AG09309 (cell line): ENCODE data around the gene ATP6AP2.
"Not testable (repeated sequence)": the region's sequence is repeated elsewhere in the genome, so short reads cannot be mapped to it uniquely, and the experiment has no call there.

ENCODE experiments used
- DNase-seq: peaks from one replicate; pipeline ENCODE4 v3.0.0-alpha.2; 2010; ENCODE audit warnings: low read depth
- H3K4me3 ChIP-seq: 2 replicates; pipeline ENCODE4 v1.5.1; 2011; ENCODE audit warnings: mild to moderate bottlenecking, low read depth, low read length, moderate library complexity; ENCODE audit not compliant: control insufficient read depth
- TF ChIP-seq, protein P1 (sequence below): IDR thresholded peaks from 2 replicates; pipeline ENCODE4 v1.5.1; 2011; ENCODE audit warnings: mild to moderate bottlenecking, low read depth, low read length, inconsistent platforms; ENCODE audit not compliant: insufficient read depth, control insufficient read depth; ENCODE audit errors: missing control alignments

The ATP6AP2 gene

DNA sequence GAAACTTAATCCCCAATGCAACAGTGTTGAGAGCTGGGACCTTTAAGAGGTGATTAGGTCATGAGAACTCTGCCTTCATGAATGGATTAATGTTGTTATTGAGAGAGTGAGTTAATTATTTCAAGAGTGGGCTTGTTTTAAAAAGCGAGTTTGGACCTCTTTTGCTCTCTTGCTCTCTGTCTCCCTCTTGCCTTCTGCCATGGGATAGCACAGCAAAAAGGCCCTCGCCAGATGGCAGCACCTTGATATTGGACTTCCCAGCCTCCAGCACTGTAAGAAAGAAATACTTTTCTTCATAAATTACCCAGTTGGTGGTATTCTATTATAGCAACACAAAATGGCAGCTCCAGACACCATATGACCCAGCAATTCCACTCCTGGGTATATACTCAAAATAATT, 7.0 kb upstream of the ATP6AP2 start:
- TF ChIP-seq, protein P1, sequence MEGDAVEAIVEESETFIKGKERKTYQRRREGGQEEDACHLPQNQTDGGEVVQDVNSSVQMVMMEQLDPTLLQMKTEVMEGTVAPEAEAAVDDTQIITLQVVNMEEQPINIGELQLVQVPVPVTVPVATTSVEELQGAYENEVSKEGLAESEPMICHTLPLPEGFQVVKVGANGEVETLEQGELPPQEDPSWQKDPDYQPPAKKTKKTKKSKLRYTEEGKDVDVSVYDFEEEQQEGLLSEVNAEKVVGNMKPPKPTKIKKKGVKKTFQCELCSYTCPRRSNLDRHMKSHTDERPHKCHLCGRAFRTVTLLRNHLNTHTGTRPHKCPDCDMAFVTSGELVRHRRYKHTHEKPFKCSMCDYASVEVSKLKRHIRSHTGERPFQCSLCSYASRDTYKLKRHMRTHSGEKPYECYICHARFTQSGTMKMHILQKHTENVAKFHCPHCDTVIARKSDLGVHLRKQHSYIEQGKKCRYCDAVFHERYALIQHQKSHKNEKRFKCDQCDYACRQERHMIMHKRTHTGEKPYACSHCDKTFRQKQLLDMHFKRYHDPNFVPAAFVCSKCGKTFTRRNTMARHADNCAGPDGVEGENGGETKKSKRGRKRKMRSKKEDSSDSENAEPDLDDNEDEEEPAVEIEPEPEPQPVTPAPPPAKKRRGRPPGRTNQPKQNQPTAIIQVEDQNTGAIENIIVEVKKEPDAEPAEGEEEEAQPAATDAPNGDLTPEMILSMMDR, result peak; percentile 70
- no peak for DNase-seq
- H3K4me3 ChIP-seq, result no peak overlapping the region

DNA sequence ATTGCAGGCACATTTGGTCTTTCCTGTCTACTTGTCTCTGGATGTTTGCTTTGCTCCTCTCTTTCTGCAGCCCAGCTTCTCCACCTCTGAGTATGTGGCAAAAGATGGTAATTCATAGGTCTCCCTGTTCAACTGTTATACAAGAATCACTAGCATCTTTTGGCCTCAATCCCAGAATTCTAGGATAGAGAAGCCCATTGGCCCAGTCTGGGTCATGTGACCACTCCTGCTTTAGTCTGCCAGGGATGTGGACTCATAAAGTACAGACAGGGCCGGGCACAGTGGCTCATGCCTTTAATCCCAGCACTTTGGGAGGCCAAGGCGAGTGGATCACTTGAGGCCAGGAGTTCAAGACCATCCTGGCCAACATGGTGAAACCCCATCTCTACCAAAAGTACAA, 5.4 kb upstream of the ATP6AP2 start:
- DNase-seq, H3K4me3 ChIP-seq: not testable (repeated sequence)

DNA sequence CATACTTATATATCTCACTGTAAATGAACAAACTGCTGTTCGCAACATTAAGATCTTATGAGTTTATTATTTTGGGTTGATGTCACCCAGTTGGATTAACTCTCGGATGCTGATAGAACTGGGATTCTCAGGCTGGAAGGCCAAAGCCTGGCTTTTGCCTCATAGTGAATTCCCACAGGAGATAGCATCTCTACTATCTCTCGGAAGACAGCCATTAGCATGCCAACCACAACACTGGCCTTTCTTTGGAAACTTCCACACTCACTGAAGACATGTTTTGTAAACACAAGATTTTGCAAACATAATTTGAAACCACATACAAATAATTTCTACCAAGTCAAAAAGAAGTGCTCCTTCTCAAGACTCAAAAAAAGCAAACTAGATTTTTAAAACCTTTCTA, 4.5 kb upstream of the ATP6AP2 start:
- TF ChIP-seq, protein P1, result no peak
- no peak for DNase-seq
- no peak overlapping the region for H3K4me3 ChIP-seq

DNA sequence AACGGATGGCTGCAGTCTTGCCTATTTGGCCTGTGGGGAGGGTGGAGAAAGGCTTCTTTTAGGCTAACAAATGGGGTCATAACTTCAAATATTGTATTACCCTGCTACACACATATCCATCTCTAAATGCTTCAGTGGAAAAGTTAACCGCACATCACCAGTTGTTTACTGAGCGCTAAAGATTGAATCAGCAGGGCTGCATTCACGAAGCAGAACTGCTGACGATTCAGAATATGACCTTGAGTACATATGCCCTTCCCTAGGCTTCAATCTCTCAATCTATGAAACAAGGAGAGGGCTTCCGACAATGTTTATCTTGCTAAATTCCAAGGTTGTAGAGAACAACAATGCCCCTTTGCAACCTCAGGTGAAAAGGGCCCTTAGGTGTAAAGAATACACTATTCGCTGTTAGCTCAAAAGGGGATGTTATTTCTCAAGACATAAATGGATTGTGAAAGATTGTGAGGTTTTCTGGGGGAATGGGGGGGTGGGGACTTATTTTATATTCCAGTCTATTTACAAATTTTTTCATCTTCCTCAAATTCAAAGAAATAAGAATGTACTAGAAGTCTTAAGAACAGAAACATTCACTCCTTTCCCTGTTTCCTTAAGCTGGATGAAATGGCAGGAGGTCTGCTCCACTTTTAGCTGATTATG, 2.6 kb upstream of the ATP6AP2 start:
- no peak overlapping the region for H3K4me3 ChIP-seq
- DNase-seq, result no peak
- TF ChIP-seq, protein P1, result no peak

DNA sequence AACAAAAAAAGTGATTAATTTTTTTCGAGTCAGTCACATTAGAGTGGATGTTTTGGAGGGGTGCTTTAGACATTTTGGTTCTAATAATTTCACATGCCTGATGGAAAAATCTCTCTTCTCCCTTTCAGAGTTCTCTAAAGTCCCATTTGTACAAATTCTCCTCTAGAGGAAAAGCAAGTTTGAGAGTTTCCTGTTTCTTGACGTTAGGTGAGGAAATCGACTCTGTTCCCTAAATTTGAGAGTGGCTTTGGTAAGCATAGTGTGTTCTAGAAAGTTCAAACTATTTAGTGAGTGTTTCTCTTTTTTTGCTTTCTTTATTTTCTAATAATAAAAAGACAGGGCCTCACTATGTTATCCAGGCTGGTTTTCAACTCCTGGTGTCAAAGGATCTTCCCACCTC, 1.6 kb upstream of the ATP6AP2 start:
- TF ChIP-seq, protein P1, result no peak
- DNase-seq, result no peak
- H3K4me3 ChIP-seq, result no peak overlapping the region

DNA sequence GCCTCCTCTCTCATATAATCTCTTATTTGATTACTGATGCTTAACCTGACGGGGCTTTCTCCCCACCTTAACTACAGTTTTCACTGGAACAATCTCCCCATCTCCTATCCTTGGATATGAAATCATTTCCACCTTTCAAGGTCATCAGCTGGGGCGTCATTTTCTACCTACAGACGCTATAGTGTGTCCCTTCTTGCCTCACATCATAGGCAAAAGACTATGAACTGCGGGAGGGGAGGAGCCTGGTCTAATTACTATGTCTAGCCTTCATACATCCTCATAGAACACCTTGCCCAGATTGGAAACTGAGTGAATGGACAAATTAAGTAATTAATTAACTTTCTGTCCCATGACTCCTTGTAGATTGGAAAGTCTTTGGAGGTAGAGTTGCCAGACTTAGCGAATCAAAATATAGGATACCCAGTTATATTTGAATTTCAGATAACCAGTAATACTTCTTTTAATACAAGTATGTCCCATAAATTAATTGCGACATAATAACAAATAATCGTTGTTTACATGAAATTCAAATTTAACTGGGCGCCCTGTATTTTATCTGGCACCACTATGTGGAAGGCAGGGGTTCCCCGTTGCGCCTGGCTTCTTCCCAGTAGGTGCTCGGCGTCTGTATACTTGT, 752 bp upstream of the ATP6AP2 start:
- H3K4me3 ChIP-seq, result peak overlapping the region; percentile 79
- DNase-seq, result no peak
- TF ChIP-seq, protein P1, result no peak

DNA sequence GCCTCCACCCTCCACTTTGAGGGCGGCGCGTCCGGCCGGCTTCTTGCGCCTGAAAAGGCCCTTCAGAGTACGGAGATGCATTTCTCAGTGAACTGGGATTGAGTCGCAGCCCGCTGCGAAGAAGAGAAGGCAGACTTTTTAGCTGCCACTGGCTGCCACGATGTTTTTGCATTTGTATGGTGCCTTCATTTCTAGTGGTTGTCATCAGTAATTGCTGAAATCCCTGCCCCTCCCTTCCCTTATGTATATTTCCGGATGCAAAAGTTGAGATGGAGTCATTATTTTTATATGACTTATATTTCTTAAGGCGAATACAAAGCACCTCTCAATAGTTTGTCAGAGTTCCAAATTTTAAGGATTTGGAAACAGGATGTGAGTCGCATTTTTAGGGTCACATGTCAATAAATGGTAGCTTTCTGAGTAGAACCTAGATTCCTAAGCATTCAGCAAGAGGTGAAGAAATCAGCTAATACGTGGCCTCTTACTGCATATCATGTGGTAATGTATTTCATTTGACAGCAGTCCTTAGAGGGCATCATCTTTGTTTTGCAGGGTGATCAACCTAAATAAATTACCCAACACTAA, 658 bp downstream of the ATP6AP2 start:
- H3K4me3 ChIP-seq, result peak overlapping the region; percentile 79
- TF ChIP-seq, protein P1, result no peak
- DNase-seq, result no peak

DNA sequence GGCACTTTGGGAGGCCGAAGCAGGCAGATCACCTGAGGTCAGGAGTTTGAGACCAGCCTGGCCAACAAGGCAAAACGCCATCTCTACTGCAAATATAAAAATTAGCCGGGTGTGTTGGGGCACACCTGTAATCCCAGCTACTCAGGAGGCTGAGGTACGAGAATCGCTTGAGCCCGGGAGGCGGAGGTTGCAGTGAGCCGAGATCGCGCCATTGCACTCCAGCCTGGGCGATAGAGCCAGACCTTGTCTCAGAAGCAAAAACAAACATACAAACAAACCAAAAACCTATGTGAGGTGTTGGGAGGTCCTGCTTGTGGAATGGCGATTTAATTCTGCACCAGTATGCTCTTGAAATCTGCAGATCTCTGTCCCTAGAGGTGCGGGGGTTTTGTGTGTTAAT, 1.4 kb downstream of the ATP6AP2 start:
- not testable (repeated sequence) for DNase-seq
- peak overlapping the region; percentile 79; the same call in 1 of the 2 replicates for H3K4me3 ChIP-seq
